ENCODE measurements around the gene NCKAP1. TPM values are rescaled to one million over a fixed set of nuclear protein-coding genes. Genes with fewer than 3 reads are reported as not detected.
"Not testable (repeated sequence)": the region's sequence is repeated elsewhere in the genome, so short reads cannot be mapped to it uniquely, and the experiment has no call there.

Gene NCKAP1
- total and polyA plus RNA-seq, 2 of the 4 experiments (the other 2 are of a cell fraction), result 91.1 to 160 TPM

GRCh38 chr2:182966356-182966755 is 71.9 kb downstream of the NCKAP1 start:
- H2AK9ac ChIP-seq (replicated peaks; ENCODE audit: low read depth, low read length, poor library complexity); CTCF ChIA-PET: not testable (repeated sequence)

More at GRCh38 chr2:182966356-182966755, 71.9 kb downstream of the NCKAP1 start:
- WGBS, 2 experiments (ENCODE audit: extremely low coverage in 2 of 2, insufficient read length in 1 of 2), result 100% methylated on average over 2 of the region's 8 CpGs; no CpG with 5 or more reads in 1 of the 2 experiments
- H2BK20ac ChIP-seq (ENCODE audit: low read depth, low read length); H3K4ac ChIP-seq (ENCODE audit: low read depth, low read length); H2AK5ac ChIP-seq (ENCODE audit: low read depth, low read length); H3K9me1 ChIP-seq (ENCODE audit: insufficient read depth, low read length); BruUV-seq (replicated peaks); ATAC-seq (ENCODE audit: low read depth); DNase-seq; H4K20me1 ChIP-seq (ENCODE audit: insufficient read depth, low read length); H3K4me1 ChIP-seq (ENCODE audit: control insufficient read depth, insufficient read depth, low read length); dilution Hi-C loops (cut with HindIII; ENCODE audit: low sequenced_read_pairs, unreplicated experiment); H2BK120ac ChIP-seq (ENCODE audit: low read depth, low read length); H4K5ac ChIP-seq (ENCODE audit: low read depth, low read length); H3K9ac ChIP-seq (ENCODE audit: low read depth, low read length); H3K27me3 ChIP-seq (ENCODE audit: control insufficient read depth, insufficient read depth, low read length); H3K4me2 ChIP-seq (ENCODE audit: low read depth, low read length); intact Hi-C loops (cut with micrococcal nuclease); H4K91ac ChIP-seq (ENCODE audit: insufficient read depth, low read depth, low read length); H2BK5ac ChIP-seq (ENCODE audit: low read depth, low read length, poor library complexity, severe bottlenecking); H3K14ac ChIP-seq (replicated peaks; ENCODE audit: low read depth, low read length); POLR2A ChIA-PET (ENCODE audit: unreplicated experiment); H3K27ac ChIP-seq (ENCODE audit: insufficient read depth, low read length); H3K23ac ChIP-seq (ENCODE audit: low read depth, low read length); H3K9me3 ChIP-seq (ENCODE audit: control insufficient read depth, insufficient read depth, low read length); H2BK15ac ChIP-seq (ENCODE audit: low read depth, low read length); H3K4me3 ChIP-seq (ENCODE audit: insufficient read depth, low read depth, low read length); H3K18ac ChIP-seq (ENCODE audit: low read depth, low read length); in situ Hi-C loops (cut with MboI; ENCODE audit: low sequenced_read_pairs); H2AFZ ChIP-seq (replicated peaks; ENCODE audit: low read length, poor library complexity); H3K56ac ChIP-seq (ENCODE audit: extremely low read depth, insufficient read depth, low read length); H4K8ac ChIP-seq (ENCODE audit: low read depth in 2 of 2, low read length in 2 of 2): not testable (repeated sequence)
- Histone ChIP-seq H3K79me1 (ENCODE audit: low read depth in 1 of 2, low read length in 2 of 2) (peaks cover 7 to 20% of the 10 kb centered on the region in 2 experiments; a peak in 3 of 4 replicates), H3K36me3 (ENCODE audit: control insufficient read depth, insufficient read depth, low read length) (peaks cover 12% of the 10 kb centered on the region; the same call in 1 of the 2 replicates)
